Neuronal stem cell (in vitro differentiated cells): Measurements from ENCODE around the gene NRG3.

Experiments used
- DNase-seq: peaks from one replicate; pipeline ENCODE4 v3.0.0-alpha.2; 2013; ENCODE audit warnings: low spot score
- H2AFZ ChIP-seq: one replicate; pipeline ENCODE4 v1.6.1; 2013; ENCODE audit warnings: mild to moderate bottlenecking, low read length, inconsistent platforms
- H2AK5ac ChIP-seq: 2 replicates; pipeline ENCODE4 v1.6.1; 2013; ENCODE audit warnings: low read depth, mild to moderate bottlenecking, inconsistent platforms, low read length, moderate library complexity, mixed read lengths
- H2BK120ac ChIP-seq: 2 replicates; pipeline ENCODE4 v1.6.1; 2013; ENCODE audit warnings: low read depth, mild to moderate bottlenecking, inconsistent platforms, low read length, moderate library complexity, mixed read lengths
- H2BK12ac ChIP-seq: one replicate; pipeline ENCODE4 v1.6.1; 2013; ENCODE audit warnings: low read length, inconsistent platforms
- H2BK15ac ChIP-seq: 2 replicates; pipeline ENCODE4 v1.6.1; 2013; ENCODE audit warnings: mild to moderate bottlenecking, low read length, inconsistent platforms, mixed read lengths
- H2BK5ac ChIP-seq: one replicate; pipeline ENCODE4 v1.6.1; 2013; ENCODE audit warnings: inconsistent platforms, mild to moderate bottlenecking, low read length, moderate library complexity
- H3K14ac ChIP-seq: one replicate; pipeline ENCODE4 v1.6.1; 2013; ENCODE audit warnings: low read length, inconsistent platforms
- H3K18ac ChIP-seq: 2 replicates; pipeline ENCODE4 v1.6.1; 2013; ENCODE audit warnings: low read length, inconsistent platforms
- H3K23ac ChIP-seq: 2 replicates; pipeline ENCODE4 v1.6.1; 2013; ENCODE audit warnings: low read depth, mild to moderate bottlenecking, mixed read lengths, low read length, inconsistent platforms; ENCODE audit not compliant: poor library complexity
- H3K27ac ChIP-seq: replicated peaks from 3 replicates; pipeline ENCODE4 v1.5.1; 2013; ENCODE audit warnings: low read length, inconsistent platforms
- H3K27me3 ChIP-seq, 3 experiments: 2 replicates each; pipeline ENCODE4 v1.6.1; 2013; ENCODE audit warnings: low read length in 3 of 3, mild to moderate bottlenecking in 2 of 3, inconsistent platforms in 1 of 3, low read depth in 1 of 3, mixed read lengths in 1 of 3, moderate library complexity in 1 of 3; ENCODE audit not compliant: control insufficient read depth in 3 of 3, insufficient read depth in 3 of 3
- H3K36me3 ChIP-seq, 2 donors: replicated peaks in 1 of 2; 2 replicates each; pipeline ENCODE4 v1.6.1; 2013; ENCODE audit warnings: low read length in 2 of 2; ENCODE audit not compliant: control insufficient read depth in 2 of 2, insufficient read depth in 2 of 2
- H3K4ac ChIP-seq: 2 replicates; pipeline ENCODE4 v1.6.1; 2013; ENCODE audit warnings: inconsistent platforms, mild to moderate bottlenecking, low read length, moderate library complexity
- H3K4me1 ChIP-seq, 2 donors: 1 replicate in 1 of 2; 2 replicates in 1 of 2; pipeline ENCODE4 v1.6.1; 2013; ENCODE audit warnings: low read length in 2 of 2, low read depth in 1 of 2; ENCODE audit not compliant: control insufficient read depth in 2 of 2, insufficient read depth in 1 of 2
- H3K4me2 ChIP-seq: one replicate; pipeline ENCODE4 v1.6.1; 2013; ENCODE audit warnings: mild to moderate bottlenecking, low read length, inconsistent platforms; ENCODE audit not compliant: insufficient read depth, poor library complexity, severe bottlenecking
- H3K4me3 ChIP-seq, 2 donors: 2 replicates each; pipeline ENCODE4 v1.5.1; 2013; ENCODE audit warnings: low read length in 2 of 2, mild to moderate bottlenecking in 2 of 2, inconsistent platforms in 1 of 2, moderate library complexity in 1 of 2
- H3K79me1 ChIP-seq: one replicate; pipeline ENCODE4 v1.6.1; 2013; ENCODE audit warnings: low read depth, mild to moderate bottlenecking, inconsistent platforms, low read length, moderate library complexity
- H3K9ac ChIP-seq: one replicate; pipeline ENCODE4 v1.6.1; 2013; ENCODE audit warnings: mild to moderate bottlenecking, low read depth, low read length, inconsistent platforms; ENCODE audit not compliant: poor library complexity
- H3K9me3 ChIP-seq, 2 donors: replicated peaks in 1 of 2; 2 replicates each; pipeline versions ENCODE3 to v1.6.1; 2013; ENCODE audit warnings: low read length in 2 of 2, mild to moderate bottlenecking in 2 of 2, inconsistent platforms in 1 of 2, low read depth in 1 of 2, mixed read lengths in 1 of 2, moderate library complexity in 1 of 2; ENCODE audit not compliant: control insufficient read depth in 2 of 2, insufficient read depth in 1 of 2
- H4K8ac ChIP-seq: one replicate; pipeline ENCODE4 v1.6.1; 2013; ENCODE audit warnings: low read depth, mild to moderate bottlenecking, inconsistent platforms, low read length, moderate library complexity
- H4K91ac ChIP-seq: one replicate; pipeline ENCODE4 v1.6.1; 2013; ENCODE audit warnings: low read length, low read depth, mild to moderate bottlenecking, inconsistent platforms; ENCODE audit not compliant: poor library complexity
- WGBS, 2 donors: extraction: QIAGEN DNeasy Blood & Tissue Kit; methylation state at CpG; one replicate each; pipeline ENCODE4 v1.1.7; 2013; ENCODE audit warnings: missing lambda C conversion rate in 2 of 2, mixed read lengths in 1 of 2; ENCODE audit not compliant: insufficient read length in 2 of 2, insufficient replicate concordance in 1 of 2; ENCODE audit errors: extremely low coverage in 2 of 2; 5-methylcytosine and 5-hydroxymethylcytosine counted together

NRG3 gene

DNA sequence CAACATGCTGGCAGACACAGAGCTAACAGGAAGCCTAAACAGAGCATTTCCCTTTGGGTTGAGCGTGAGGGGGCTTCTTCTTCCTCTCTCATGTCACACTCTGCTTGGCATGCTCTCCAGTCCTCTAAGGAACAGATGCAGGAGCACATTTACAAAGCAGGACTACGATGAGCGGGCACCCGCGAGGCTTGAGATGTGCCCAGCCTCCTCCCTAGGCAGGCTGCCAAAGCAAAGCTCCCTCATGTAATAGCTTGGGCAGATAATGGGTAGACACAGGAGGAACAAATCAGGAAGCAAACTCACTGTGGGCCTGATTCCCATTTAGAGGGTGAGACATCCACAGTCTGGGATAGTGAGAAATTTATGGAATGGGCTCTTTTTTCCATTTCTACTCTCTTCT, 519.1 kb downstream of the NRG3 start:
- Histone ChIP-seq H3K4me1 (peaks cover 6 to 8% of the 10 kb centered on the region in 2 donors), H3K36me3 (no peaks in the 10 kb centered on the region), H2BK5ac (no peak overlapping the region), H2AFZ (no peak overlapping the region), H2BK12ac (no peak overlapping the region), H3K14ac (no peak overlapping the region), H4K91ac (no peak overlapping the region), H3K79me1 (no peaks in the 10 kb centered on the region), H3K4me3 (peak overlapping the region in 1 of 2 donors; percentile 57), H3K9ac (no peak overlapping the region), H2AK5ac (no peak overlapping the region), H3K9me3 (no peaks in the 10 kb centered on the region), H2BK120ac (no peak overlapping the region), H3K27me3 (no peaks in the 10 kb centered on the region), H3K4me2 (no peak overlapping the region), H3K18ac (no peak overlapping the region), H4K8ac (no peak overlapping the region), H3K23ac (no peak overlapping the region), H3K27ac (no peak overlapping the region), H2BK15ac (no peak overlapping the region), H3K4ac (no peak overlapping the region)
- no CpG with 5 or more reads among the region's 5 CpGs for WGBS, 2 donors
- DNase-seq, result no peak

DNA sequence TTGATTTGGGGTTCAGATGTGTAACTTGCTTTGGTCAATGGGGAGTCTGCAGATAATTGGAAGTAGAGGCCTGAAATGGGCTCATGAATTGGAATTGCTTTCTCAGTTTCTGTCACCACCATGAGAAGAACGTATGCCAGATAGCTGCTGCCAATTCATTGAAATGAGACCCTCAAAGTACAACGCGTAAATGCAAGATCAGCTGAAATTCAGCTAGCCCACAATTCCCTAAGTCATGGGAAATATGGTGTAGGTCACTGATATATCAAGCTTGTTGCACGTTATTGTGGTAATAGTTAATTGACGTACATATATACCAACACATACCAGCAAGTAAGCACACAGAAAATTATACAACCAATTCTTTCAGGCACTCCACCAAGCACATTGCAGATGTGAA, 520.0 kb downstream of the NRG3 start:
- no peak overlapping the region for H3K23ac ChIP-seq
- no peak overlapping the region for H3K4me3 ChIP-seq
- H3K36me3 ChIP-seq, result no peaks in the 10 kb centered on the region
- H2BK5ac ChIP-seq, result no peak overlapping the region
- DNase-seq, result no peak
- H3K9ac ChIP-seq, result no peak overlapping the region
- no peaks in the 10 kb centered on the region for H3K9me3 ChIP-seq
- no peaks in the 10 kb centered on the region for H3K27me3 ChIP-seq
- peaks cover 6 to 8% of the 10 kb centered on the region in 2 donors for H3K4me1 ChIP-seq
- H3K79me1 ChIP-seq, result no peaks in the 10 kb centered on the region
- H3K4ac ChIP-seq, result no peak overlapping the region
- no peak overlapping the region for H2BK15ac ChIP-seq
- no peak overlapping the region for H2AFZ ChIP-seq
- no peak overlapping the region for H4K8ac ChIP-seq
- no peak overlapping the region for H3K18ac ChIP-seq
- no peak overlapping the region for H2BK120ac ChIP-seq
- no peak overlapping the region for H4K91ac ChIP-seq
- no peak overlapping the region for H3K27ac ChIP-seq
- H3K4me2 ChIP-seq, result no peak overlapping the region
- H2BK12ac ChIP-seq, result no peak overlapping the region
- no peak overlapping the region for H3K14ac ChIP-seq
- WGBS, 2 donors, result no CpG with 5 or more reads among the region's 5 CpGs
- H2AK5ac ChIP-seq, result no peak overlapping the region

DNA sequence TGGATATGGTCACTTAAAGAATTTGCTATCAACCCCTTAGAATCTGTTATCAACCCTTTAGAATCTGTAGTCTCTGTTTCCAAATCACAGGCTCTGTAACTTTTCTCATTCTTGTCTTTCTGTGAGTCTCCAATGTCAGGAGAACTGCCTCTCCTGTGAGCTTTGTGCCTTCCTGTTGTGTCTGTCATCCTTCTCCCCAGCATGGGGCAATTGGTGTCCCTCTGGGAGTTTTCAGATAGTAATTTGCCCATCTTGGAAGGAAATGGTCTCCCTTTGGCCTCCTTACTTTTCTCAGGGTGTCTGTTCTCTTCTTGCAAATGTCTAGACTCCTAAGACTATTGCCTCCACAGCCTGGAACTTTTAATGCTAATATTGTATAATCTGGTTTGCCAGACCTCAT, 521.9 kb downstream of the NRG3 start:
- Histone ChIP-seq H3K4ac (no peak overlapping the region), H3K9me3 (no peaks in the 10 kb centered on the region), H3K9ac (no peak overlapping the region), H3K4me2 (no peak overlapping the region), H3K14ac (no peak overlapping the region), H2BK15ac (no peak overlapping the region), H2AFZ (peak overlapping the region; percentile 2), H3K18ac (no peak overlapping the region), H2AK5ac (no peak overlapping the region), H2BK12ac (no peak overlapping the region), H4K8ac (no peak overlapping the region), H3K27ac (no peak overlapping the region), H3K36me3 (no peaks in the 10 kb centered on the region), H3K23ac (no peak overlapping the region), H4K91ac (no peak overlapping the region), H3K4me1 (peaks cover 6 to 8% of the 10 kb centered on the region in 2 donors), H2BK120ac (no peak overlapping the region), H3K79me1 (no peaks in the 10 kb centered on the region), H2BK5ac (no peak overlapping the region), H3K27me3 (no peaks in the 10 kb centered on the region), H3K4me3 (no peak overlapping the region)
- DNase-seq, result no peak

DNA sequence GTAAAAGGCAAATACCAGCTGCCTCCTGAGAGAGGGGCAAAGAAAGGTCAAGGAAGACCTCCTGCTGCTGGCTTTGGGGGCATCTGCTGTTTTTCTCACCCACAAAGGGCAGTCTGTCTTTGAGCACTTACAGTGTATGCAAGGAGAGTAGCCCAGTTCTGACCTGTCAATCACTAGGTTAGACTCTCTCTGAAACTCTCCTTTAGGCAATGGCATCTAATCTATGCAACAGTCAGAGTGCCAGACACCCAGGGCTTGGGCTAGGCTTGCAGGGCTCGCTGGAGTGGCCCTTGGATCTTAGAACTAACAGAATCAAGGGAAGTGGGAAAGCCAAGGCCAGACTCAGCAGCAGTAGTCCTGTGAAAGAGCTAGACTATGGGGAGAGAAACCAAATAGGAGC, 522.9 kb downstream of the NRG3 start:
- Histone ChIP-seq H2AFZ (peak overlapping the region; percentile 63), H3K9me3 (no peaks in the 10 kb centered on the region), H2BK12ac (no peak overlapping the region), H4K8ac (no peak overlapping the region), H3K36me3 (no peaks in the 10 kb centered on the region), H2BK15ac (no peak overlapping the region), H3K27me3 (no peaks in the 10 kb centered on the region), H3K27ac (no peak overlapping the region), H2BK120ac (no peak overlapping the region), H3K23ac (no peak overlapping the region), H3K4ac (no peak overlapping the region), H3K4me2 (no peak overlapping the region), H3K9ac (no peak overlapping the region), H3K4me1 (peaks cover 6 to 8% of the 10 kb centered on the region in 2 donors), H2AK5ac (no peak overlapping the region), H2BK5ac (no peak overlapping the region), H3K14ac (no peak overlapping the region), H3K79me1 (no peaks in the 10 kb centered on the region), H3K4me3 (no peak overlapping the region), H4K91ac (no peak overlapping the region), H3K18ac (no peak overlapping the region)
- WGBS, 2 donors, result no CpG with 5 or more reads among the region's 1 CpG
- peak; percentile 23 for DNase-seq
